ENCODE measurements around the gene RBM34.
"Not testable (repeated sequence)": the region's sequence is repeated elsewhere in the genome, so short reads cannot be mapped to it uniquely, and the experiment has no call there.

- TF ChIP-seq YY1 (IDR thresholded peaks at IDR 0.05; ENCODE audit: insufficient read depth, insufficient read length); SUZ12 (IDR thresholded peaks at IDR 0.05; ENCODE audit: extremely low read depth, insufficient read depth, insufficient read length); ZNF274 (IDR thresholded peaks at IDR 0.05; ENCODE audit: low read depth, low read length): not testable (repeated sequence)
Measured at GRCh38 chr1:235092415-235092814, 68.6 kb downstream of the RBM34 start.

Measured in NT2/D1 (cell line).